ENCODE data around the gene BIRC5. TPM values are rescaled to one million over a fixed set of nuclear protein-coding genes. Genes with fewer than 3 reads are reported as not detected.
A peak's percentile ranks its signal among the peaks of the same experiment; 100 is the strongest.
"Not testable (repeated sequence)": the region's sequence is repeated elsewhere in the genome, so short reads cannot be mapped to it uniquely, and the experiment has no call there.

The BIRC5 gene
- 0.38 TPM for total RNA-seq
- long read RNA-seq, result 0 reads

DNA sequence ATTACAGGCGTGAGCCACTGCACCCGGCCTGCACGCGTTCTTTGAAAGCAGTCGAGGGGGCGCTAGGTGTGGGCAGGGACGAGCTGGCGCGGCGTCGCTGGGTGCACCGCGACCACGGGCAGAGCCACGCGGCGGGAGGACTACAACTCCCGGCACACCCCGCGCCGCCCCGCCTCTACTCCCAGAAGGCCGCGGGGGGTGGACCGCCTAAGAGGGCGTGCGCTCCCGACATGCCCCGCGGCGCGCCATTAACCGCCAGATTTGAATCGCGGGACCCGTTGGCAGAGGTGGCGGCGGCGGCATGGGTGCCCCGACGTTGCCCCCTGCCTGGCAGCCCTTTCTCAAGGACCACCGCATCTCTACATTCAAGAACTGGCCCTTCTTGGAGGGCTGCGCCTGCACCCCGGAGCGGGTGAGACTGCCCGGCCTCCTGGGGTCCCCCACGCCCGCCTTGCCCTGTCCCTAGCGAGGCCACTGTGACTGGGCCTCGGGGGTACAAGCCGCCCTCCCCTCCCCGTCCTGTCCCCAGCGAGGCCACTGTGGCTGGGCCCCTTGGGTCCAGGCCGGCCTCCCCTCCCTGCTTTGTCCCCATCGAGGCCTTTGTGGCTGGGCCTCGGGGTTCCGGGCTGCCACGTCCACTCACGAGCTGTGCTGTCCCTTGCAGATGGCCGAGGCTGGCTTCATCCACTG, at the start of gene BIRC5:
Gene BIRC5 (plus strand): TSS at position 238 of the 690 bp plus-strand sequence. CDS start 64 bp downstream, at position 302.
- intact Hi-C loops (cut with DNase I), result loop anchor here (1.0 kb wide), 1 partner anchor 40 kb away; no protein-coding TSS in a partner anchor
- DNase-seq (ENCODE audit: low spot score), result peak; percentile 94

DNA sequence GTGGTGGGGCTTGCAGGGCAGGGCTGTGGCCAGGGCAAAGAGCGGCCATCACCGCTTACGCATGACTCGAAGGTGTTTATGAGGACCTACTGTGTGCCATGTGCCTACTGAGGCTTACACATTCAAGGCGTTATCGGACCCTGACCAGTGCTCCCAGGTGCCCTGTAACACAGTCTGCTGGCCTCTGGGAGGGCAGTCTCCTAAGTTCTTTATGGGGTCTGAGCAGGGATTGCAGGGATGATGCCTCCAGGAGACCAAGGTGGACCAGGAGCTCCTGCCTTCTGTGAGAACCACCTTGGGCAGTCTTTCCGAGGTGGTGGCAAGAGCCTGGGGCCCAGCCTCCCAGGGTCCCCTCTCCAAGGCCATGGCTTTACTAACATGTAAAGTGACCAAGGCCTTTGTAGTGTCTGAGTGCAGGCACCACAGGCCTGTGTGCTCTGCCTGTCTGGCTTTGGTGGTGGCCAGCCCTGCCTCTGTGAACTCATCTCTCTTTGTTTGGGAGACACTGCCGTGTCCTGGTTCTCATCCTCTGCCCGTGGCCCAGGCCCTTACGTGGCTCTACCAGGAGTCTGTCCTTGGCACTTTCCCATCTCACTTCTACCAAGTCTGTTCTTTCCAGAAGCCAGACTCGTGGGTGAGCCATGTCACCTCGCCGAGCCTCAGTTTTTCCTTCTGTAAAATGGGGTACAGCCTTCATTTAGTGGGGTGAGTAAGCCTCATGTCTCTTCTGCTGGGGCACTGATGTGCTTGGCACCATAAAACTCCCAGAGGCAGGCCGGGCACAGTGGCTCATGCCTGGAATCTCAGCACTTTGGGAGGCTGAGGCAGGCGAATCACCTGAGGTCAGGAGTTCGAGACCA, 49.1 kb upstream of the BIRC5 start:
- DNase-seq (ENCODE audit: low spot score), result no peak
- intact Hi-C loops (cut with DNase I), result no loop called here

DNA sequence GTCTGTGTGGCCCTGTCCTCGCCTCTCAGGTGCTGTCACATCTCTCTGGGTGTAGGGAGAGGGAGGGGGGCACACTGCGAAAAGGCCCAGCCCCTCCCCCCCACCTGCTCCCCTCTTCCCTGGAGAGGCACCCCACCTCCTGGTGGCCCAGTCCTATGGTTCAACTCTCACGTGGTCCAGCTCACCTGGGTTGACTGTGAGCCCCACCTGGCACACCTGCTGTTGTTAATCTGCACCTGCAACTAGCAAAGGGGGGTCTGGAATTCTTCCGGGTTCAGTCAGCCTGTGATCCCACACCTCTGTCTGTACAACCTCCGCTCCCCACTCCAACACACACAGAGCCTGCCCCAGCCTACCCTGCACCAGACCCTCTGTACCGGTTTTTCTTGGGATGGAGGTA, 47.6 kb upstream of the BIRC5 start:
- no peak for DNase-seq (ENCODE audit: low spot score)
- intact Hi-C loops (cut with DNase I), result no loop called here

DNA sequence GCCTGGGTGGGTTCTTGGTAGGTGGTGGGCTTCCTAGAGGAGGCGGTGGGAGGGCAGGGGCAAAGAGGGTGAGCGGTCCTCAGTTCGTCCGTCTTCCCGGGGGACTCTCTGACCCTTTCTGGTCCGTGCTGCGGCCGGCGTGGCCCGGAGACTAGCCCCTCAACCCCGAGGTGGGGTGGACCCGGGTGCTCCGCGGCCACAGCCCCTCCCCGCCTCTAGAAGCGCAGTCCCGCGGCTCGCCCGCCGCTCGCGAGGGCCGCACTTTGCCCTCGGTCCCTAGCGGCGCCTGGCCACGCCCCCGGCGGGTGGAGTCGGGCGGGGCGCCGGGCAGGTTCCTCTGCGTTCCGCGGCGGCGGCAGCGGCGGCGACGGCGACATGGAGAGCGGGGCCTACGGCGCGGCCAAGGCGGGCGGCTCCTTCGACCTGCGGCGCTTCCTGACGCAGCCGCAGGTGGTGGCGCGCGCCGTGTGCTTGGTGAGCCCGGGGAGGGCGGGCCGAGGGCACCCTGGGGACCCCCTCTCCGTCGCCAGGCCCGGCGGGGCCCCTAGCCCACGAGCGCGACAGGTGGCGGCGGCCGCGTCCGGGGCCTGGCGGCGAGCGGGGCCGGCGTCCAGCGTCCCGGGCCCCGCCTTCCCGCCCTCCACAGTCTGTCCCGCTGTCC, 45.7 kb upstream of the BIRC5 start, which contains the start of gene SYNGR2:
Gene SYNGR2 (plus strand): TSS at position 340 of the 661 bp plus-strand sequence. CDS start 36 bp downstream, at position 376.
- intact Hi-C loops (cut with DNase I), result loop anchor here (2.0 kb wide), 1 partner anchor 40 kb away; the partner anchor contains the start of gene TMC6
- peak; percentile 95 for DNase-seq (ENCODE audit: low spot score)

DNA sequence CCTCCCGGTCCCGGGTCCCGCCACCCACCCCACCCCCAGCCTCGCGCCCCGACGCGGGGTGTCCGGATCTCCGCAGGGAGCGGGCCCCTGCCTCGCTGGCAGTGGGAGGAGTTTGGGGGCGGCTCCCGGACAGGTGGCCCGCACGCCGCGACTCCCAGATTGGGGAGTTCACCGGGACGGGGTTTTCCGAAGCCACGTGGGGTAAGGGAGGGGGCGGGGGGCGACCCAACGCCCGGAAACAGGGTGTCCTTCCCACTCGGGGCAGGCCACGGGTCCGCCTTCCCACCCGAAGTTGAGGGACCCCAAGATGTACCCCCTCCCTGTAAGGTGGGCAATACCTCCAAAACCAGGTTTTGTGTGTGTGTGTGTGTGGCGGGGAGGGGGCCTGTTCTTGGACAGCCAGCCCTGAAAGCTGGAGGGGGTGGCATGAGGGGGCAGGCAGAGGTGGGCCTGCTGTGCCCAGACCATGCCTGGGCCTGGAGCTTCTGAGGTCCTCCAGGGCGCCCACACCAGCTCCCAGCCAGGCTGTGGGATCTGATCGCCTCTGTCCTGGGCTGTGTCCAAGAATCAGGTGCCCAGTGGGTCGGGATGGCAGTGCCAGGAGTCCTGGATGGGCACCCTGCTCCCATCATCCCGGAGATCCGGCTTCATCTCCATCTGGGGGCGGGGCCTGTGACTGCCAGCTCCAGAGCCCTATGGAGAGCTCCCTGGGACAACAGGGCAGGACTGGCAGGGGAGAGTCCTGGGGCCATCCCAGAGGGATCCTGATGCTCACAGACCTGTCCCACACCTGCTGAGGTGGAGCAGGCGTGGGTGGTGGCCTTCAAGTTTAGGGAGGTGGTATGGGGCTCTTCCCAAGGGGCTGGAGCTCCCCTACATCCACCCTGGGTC, 44.9 kb upstream of the BIRC5 start:
- intact Hi-C loops (cut with DNase I), result loop anchor here (2.0 kb wide), 1 partner anchor 40 kb away; the partner anchor contains the start of gene TMC6
- no peak for DNase-seq (ENCODE audit: low spot score)

DNA sequence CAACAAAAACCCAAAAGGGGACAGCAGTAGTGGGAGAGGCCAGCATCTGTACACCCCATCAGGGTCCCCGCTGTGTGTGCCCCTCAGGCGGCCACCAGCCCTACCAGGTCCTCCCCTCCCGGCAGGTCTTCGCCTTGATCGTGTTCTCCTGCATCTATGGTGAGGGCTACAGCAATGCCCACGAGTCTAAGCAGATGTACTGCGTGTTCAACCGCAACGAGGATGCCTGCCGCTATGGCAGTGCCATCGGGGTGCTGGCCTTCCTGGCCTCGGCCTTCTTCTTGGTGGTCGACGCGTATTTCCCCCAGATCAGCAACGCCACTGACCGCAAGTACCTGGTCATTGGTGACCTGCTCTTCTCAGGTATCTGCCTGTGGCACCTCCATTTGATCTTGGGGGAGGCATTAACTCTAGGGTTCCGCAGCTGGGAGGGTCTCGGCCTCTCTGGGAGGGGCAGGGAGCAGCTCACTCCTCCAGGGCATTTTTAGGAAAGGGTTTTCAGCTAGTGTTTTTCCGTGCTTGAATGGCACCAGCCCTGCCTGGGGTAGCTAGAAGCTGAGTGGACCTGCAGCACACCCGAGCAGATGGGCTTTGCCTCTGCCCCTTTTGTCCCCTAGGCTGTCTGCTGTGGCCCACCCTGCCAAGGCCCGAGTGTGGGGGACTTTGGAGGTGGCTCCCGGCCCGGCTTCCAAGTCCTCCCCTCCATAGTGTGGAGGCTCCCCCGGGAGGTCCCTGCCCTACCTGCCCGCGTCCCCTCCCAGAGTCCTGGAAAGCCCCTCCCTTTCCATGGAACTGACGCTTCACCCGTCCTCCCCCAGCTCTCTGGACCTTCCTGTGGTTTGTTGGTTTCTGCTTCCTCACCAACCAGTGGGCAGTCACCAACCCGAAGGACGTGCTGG, 43.1 kb upstream of the BIRC5 start:
- DNase-seq (ENCODE audit: low spot score), result no peak
- intact Hi-C loops (cut with DNase I), result no loop called here

DNA sequence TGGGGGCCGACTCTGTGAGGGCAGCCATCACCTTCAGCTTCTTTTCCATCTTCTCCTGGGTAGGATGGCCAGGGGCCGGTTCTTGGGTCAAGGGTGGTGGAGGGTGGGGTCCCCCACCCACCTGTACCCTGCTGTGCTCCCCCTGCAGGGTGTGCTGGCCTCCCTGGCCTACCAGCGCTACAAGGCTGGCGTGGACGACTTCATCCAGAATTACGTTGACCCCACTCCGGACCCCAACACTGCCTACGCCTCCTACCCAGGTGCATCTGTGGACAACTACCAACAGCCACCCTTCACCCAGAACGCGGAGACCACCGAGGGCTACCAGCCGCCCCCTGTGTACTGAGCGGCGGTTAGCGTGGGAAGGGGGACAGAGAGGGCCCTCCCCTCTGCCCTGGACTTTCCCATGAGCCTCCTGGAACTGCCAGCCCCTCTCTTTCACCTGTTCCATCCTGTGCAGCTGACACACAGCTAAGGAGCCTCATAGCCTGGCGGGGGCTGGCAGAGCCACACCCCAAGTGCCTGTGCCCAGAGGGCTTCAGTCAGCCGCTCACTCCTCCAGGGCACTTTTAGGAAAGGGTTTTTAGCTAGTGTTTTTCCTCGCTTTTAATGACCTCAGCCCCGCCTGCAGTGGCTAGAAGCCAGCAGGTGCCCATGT, 42.3 kb upstream of the BIRC5 start:
- DNase-seq (ENCODE audit: low spot score); intact Hi-C loops (cut with DNase I): not testable (repeated sequence)

DNA sequence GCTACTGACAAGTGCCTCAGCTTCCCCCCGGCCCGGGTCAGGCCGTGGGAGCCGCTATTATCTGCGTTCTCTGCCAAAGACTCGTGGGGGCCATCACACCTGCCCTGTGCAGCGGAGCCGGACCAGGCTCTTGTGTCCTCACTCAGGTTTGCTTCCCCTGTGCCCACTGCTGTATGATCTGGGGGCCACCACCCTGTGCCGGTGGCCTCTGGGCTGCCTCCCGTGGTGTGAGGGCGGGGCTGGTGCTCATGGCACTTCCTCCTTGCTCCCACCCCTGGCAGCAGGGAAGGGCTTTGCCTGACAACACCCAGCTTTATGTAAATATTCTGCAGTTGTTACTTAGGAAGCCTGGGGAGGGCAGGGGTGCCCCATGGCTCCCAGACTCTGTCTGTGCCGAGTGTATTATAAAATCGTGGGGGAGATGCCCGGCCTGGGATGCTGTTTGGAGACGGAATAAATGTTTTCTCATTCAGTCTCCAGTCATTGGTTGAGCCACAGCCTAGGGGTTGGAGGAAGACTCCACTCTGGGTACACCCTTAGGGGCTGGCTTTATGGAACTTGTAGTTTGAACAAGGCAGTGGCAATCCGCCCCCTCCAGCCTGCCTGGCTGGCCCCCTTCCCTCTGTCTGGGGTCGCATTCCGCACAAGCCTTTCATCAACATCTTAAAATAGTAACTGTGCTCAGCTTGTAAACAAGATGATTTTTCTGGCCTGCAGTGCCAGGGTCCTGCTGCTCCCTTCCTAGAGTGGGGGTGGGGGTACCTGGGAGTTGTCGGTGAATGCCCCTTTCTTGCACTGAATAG, 41.6 kb upstream of the BIRC5 start:
- intact Hi-C loops (cut with DNase I), result no loop called here
- peak; percentile 88 for DNase-seq (ENCODE audit: low spot score)

DNA sequence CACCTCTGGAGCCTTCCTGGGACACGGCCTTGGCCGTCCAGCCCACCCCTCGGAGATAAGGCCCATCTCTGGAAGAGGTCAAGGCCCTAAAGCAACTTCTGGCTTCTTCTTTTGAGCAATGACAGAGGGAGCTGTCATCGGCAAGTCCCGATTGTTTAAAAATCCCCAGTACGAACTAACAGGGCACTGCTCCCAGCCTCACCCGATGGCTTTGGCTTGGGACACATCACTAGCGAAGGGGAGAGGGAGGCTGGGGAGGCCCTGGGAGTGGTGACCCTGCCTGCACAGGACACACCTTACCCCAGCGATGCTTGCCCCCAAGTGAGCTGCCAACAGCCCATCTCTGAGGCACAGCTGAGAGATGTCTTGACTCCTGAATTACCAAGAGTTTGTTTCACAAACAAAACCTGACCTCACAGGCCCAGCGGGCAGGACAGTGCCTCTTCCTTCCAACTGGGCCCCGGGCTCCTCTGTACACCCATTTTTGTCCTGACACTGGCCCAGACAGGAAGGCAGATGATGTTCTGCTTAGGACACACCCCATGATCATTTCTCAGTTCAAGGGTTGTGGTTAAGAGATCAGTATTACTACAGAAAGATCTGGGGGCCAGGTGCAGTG, 40.8 kb upstream of the BIRC5 start:
- intact Hi-C loops (cut with DNase I), result no loop called here
- no peak for DNase-seq (ENCODE audit: low spot score)

DNA sequence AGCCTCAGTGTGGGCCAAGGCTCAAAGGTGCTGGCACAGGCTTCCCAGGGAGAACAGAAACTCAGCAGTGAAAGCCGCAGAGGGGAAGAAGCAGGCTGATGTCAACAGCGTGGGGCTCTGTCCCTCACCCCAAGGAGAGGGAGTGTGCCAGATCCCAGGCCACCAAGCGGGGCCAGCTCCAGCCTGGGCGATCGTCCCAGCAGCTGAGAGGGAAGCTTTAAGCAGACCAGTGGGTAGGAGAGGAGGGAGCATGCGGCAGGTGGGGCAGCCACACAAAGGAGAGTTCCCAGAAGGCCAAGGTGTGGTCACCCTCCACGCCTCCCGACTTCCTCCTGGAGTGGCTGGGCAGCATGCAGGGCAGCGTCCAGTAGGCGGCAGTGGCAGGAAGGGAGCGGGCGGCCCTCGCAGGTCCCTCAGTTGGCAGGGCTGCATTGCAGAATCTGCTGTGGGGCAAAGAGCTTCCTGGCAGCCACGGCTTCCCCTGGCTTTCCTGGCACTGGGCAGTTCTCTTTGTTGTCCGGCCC, 39.6 kb upstream of the BIRC5 start:
- intact Hi-C loops (cut with DNase I), result no loop called here
- peak; percentile 95 for DNase-seq (ENCODE audit: low spot score)

DNA sequence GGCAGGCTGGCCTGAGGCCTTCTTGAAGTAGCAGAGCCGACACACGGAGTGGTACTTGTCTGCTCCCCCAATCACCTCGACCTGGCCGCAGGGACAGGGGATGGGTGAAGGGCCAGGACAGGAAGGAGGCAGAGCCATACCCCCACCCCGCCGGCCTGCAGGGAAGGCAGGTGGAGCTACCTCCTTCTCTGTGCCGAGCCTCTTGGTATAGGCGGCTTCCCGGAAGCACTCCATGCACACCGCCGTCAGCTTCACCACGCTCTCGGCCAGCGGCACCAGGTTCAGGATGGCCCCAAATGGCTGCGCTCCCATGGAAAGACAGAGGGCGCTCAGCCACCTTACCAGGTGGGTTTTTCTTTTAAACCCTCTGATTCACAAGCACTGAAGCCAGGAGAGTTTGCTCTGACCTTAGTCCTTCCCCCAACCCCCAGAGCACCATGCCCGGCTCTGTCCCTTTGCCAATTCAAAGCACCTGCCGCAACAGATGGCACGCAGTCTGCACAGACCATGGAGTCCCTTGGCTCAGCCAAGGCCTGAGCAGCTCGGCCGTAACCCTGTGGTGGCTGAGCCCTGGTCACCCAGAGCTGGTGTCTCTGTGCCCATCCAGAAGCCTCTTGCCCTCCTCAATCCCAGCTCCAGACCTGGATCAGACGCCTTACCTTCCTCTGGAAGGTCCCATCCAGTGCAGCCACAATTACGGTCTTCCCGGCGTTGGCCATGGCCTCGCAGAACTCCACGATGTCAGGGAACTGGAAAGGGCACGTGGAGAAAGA, 39.0 kb upstream of the BIRC5 start:
- no peak for DNase-seq (ENCODE audit: low spot score)
- intact Hi-C loops (cut with DNase I), result loop anchor here (5.0 kb wide), 1 partner anchor 33 kb away; no protein-coding TSS in a partner anchor

DNA sequence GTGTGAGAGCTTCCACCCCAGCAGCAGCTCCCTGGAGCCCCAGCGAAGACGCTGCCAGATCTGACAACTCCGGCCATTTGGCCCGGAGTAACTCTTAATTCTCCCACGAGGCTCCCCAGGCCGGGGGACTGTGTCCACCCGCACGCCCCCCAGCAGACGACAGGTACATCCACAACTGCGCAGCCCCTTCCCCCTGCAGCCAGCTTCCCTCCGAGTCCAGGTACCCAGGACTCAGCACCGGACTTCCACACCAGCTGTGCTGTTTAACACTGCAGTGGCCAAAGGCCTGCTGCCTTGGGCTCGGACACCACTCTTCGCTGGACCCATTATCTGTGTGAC, 38.4 kb upstream of the BIRC5 start:
- no peak for DNase-seq (ENCODE audit: low spot score)
- intact Hi-C loops (cut with DNase I), result loop anchor here (5.0 kb wide), 1 partner anchor 33 kb away; no protein-coding TSS in a partner anchor

DNA sequence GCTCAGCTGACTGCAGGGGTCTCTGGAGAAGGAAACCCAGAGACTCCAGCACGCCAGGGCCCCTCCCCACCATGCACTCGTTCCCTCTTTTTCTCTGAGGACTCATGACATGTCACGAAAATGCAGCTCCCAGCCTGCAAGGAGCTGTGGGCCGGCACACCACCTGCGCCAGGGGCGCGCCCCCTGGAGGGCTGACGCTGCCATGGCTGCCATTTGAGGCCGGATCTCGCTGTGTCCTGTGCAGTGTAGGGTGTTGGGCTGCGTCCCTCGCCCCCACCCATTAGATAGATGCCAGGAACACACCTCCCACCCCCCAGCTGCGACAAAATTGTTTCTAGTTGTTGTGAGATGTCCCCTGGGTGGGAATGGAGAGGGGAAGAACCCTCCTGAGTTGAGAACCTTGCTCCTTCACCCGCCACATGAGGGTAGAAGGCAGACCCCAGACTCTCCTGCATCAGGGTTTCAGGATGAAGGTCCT, 37.5 kb upstream of the BIRC5 start:
- intact Hi-C loops (cut with DNase I), result loop anchor here (2.0 to 5.0 kb wide), 2 partner anchors 34 to 64 kb away; no protein-coding TSS in a partner anchor
- DNase-seq (ENCODE audit: low spot score), result peak; percentile 92

DNA sequence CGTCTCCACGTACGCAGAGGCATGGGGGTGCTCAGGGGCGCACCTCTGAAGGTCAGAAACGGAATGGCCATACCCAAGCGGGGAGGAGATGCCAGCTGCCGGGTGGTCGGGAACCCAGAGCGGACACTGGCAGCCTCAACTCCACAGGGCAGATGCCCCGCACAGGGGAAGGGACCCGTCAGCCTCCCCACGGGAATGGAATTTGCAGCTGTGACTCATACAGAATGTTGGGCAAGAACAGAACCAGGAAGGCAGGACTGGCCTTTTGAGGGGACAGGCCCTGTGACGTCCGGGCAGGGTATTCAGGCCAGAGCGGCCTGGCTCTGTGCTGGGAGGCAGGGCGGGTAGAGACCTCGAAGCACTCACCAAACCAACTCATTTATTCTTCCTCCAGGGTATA, 34.7 kb upstream of the BIRC5 start:
- intact Hi-C loops (cut with DNase I), result loop anchor here (5.0 kb wide), 1 partner anchor 37 kb away; no protein-coding TSS in a partner anchor
- no peak for DNase-seq (ENCODE audit: low spot score)

DNA sequence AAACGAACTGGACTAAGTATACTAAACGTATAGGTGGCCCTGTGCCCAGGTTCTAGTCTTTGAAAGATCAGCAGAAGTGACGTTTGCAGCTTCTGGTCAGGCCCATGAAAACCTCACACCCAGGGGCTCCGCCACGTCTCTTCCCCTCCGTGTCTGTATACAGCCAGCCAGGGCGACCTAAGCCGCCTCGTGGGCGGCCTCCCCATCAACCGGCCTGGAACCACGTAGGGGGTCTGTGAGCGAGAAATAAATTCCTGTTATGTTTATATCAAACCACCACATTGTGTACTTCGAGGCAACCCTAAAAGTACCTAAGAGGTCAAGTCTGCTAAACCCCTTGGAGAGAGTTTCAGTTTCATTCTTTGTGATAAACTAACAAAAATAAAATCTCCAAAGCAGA, 34.0 kb upstream of the BIRC5 start:
- intact Hi-C loops (cut with DNase I), result no loop called here
- no peak for DNase-seq (ENCODE audit: low spot score)

Measured in cardiac septum (tissue), 1 donor.